ENCODE data around the gene HPCAL4.

GRCh38 chr1:39681294-39681693 lies 9.9 kb downstream of the HPCAL4 start:
- no peak for TF ChIP-seq CTCF (conservative IDR thresholded peaks at IDR 0.05 in 1 of 2, IDR thresholded peaks at IDR 0.05 in 1 of 2; ENCODE audit: low read depth in 1 of 2, low read length in 2 of 2)
- TF ChIP-seq EZH2 (IDR thresholded peaks at IDR 0.05; ENCODE audit: low read length, missing control alignments): no peak
